GM23338 (cell line): Measurements from ENCODE around the gene LRP1B. TPM values are rescaled to one million over a fixed set of nuclear protein-coding genes. Genes with fewer than 3 reads are reported as not detected.

Experiments
- ATAC-seq: fragments of 200-7000 bp; cut with Tn5 transposase; 3 replicates; pipeline ENCODE4 v1.9.1; 2020
- DNase-seq: peaks from one replicate; pipeline ENCODE4 v3.0.0-alpha.2; 2015; ENCODE audit warnings: low spot score
- H2AFZ ChIP-seq: fragments of 200-600 bp; sonication (generic); 2 replicates; pipeline ENCODE4 v1.8.0; 2016; ENCODE audit warnings: antibody characterized with exemption, mild to moderate bottlenecking, moderate library complexity
- H3F3A ChIP-seq: fragments of 200-600 bp; sonication (generic); replicated peaks from 2 replicates; pipeline ENCODE4 v1.8.0; 2017; ENCODE audit warnings: antibody characterized with exemption, mixed run types, low read depth
- H3K27ac ChIP-seq: fragments of 200-600 bp; sonication (generic); 2 replicates; pipeline ENCODE4 v1.6.1; 2016; ENCODE audit warnings: low read depth
- H3K27me3 ChIP-seq: fragments of 200-600 bp; sonication (generic); 2 replicates; pipeline ENCODE4 v1.8.0; 2016; ENCODE audit warnings: mild to moderate bottlenecking, mixed run types, moderate library complexity; ENCODE audit not compliant: insufficient read depth
- H3K36me3 ChIP-seq: fragments of 200-600 bp; sonication (generic); 2 replicates; pipeline ENCODE4 v1.8.0; 2016; ENCODE audit warnings: mild to moderate bottlenecking; ENCODE audit not compliant: insufficient read depth
- H3K4me1 ChIP-seq: fragments of 200-600 bp; sonication (generic); 2 replicates; pipeline ENCODE4 v1.8.0; 2016; ENCODE audit warnings: mild to moderate bottlenecking, moderate library complexity; ENCODE audit not compliant: insufficient read depth
- H3K4me2 ChIP-seq: fragments of 200-600 bp; sonication (generic); 2 replicates; pipeline ENCODE4 v1.7.1; 2017; ENCODE audit warnings: mixed run types
- H3K4me3 ChIP-seq: fragments of 200-600 bp; sonication (generic); 2 replicates; pipeline ENCODE4 v1.6.1; 2016; ENCODE audit warnings: mixed run types
- H3K79me2 ChIP-seq: fragments of 200-600 bp; sonication (generic); replicated peaks from 2 replicates; pipeline ENCODE4 v1.8.0; 2017; ENCODE audit warnings: mild to moderate bottlenecking; ENCODE audit not compliant: insufficient read depth
- H3K9me2 ChIP-seq: fragments of 200-600 bp; sonication (generic); 2 replicates; pipeline ENCODE4 v1.8.0; 2017; ENCODE audit not compliant: insufficient read depth
- H4K20me1 ChIP-seq: fragments of 200-600 bp; sonication (generic); replicated peaks from 2 replicates; pipeline ENCODE4 v1.8.0; 2017; ENCODE audit warnings: mild to moderate bottlenecking; ENCODE audit not compliant: insufficient read depth
- H3K27ac Mint-ChIP-seq: 2 replicates; pipeline ENCODE4 v1.8.0; 2020; ENCODE audit warnings: inconsistent platforms, mild to moderate bottlenecking, moderate library complexity, mixed read lengths
- H3K27me3 Mint-ChIP-seq: 3 replicates; pipeline ENCODE4 v1.8.0; 2022; ENCODE audit warnings: low read depth, mild to moderate bottlenecking, moderate library complexity, mixed read lengths, inconsistent platforms; ENCODE audit not compliant: insufficient read depth, poor library complexity
- H3K36me3 Mint-ChIP-seq: 3 replicates; pipeline ENCODE4 v1.8.0; 2021; ENCODE audit warnings: low read depth, mild to moderate bottlenecking, inconsistent platforms, moderate library complexity, mixed read lengths
- H3K4me1 Mint-ChIP-seq: 3 replicates; pipeline ENCODE4 v1.8.0; 2020; ENCODE audit warnings: mild to moderate bottlenecking, inconsistent platforms, mixed read lengths
- H3K4me3 Mint-ChIP-seq: 3 replicates; pipeline ENCODE4 v1.8.0; 2021; ENCODE audit warnings: moderate library complexity, mild to moderate bottlenecking, inconsistent platforms, mixed read lengths
- H3K9me3 Mint-ChIP-seq: 3 replicates; pipeline ENCODE4 v1.8.0; 2020; ENCODE audit warnings: moderate library complexity, mild to moderate bottlenecking, inconsistent platforms, mixed read lengths
- CREB1 ChIP-seq: fragments of 250-450 bp; sonication (Bioruptor Pico); IDR thresholded peaks from 2 replicates; pipeline ENCODE4 v1.5.0; 2020; ENCODE audit warnings: low read depth, mild to moderate bottlenecking, moderate library complexity
- EZH2 ChIP-seq: fragments of 200-600 bp; sonication (generic); IDR thresholded peaks from one replicate; pipeline ENCODE4 v1.8.0; 2017; ENCODE audit warnings: antibody characterized with exemption, mild to moderate bottlenecking, low read depth; ENCODE audit not compliant: unreplicated experiment
- EZH2phosphoT487 ChIP-seq: fragments of 200-600 bp; sonication (generic); IDR thresholded peaks from one replicate; pipeline ENCODE4 v1.8.1; 2018; ENCODE audit warnings: antibody characterized with exemption; ENCODE audit not compliant: unreplicated experiment
- JUNB ChIP-seq: IDR thresholded peaks from one replicate; pipeline ENCODE4 v1.6.1; 2016; ENCODE audit warnings: antibody characterized with exemption; ENCODE audit not compliant: unreplicated experiment
- NANOG ChIP-seq: IDR thresholded peaks from 2 replicates; pipeline ENCODE4 v1.6.1; 2016; ENCODE audit warnings: antibody characterized with exemption, borderline replicate concordance
- POLR2AphosphoS5 ChIP-seq: IDR thresholded peaks from 2 replicates; pipeline ENCODE4 v1.6.1; 2016; ENCODE audit warnings: antibody characterized with exemption, low read depth
- STAT1 ChIP-seq: IDR thresholded peaks from one replicate; pipeline ENCODE4 v1.6.1; 2016; ENCODE audit warnings: antibody characterized with exemption; ENCODE audit not compliant: unreplicated experiment
- ZNF114 ChIP-seq: fragments of 250-450 bp; sonication (Bioruptor Pico); IDR thresholded peaks from 2 replicates; pipeline ENCODE4 v1.5.0; 2020; ENCODE audit warnings: mild to moderate bottlenecking, moderate library complexity
- ZNF331 ChIP-seq: fragments of 250-450 bp; sonication (Bioruptor Pico); IDR thresholded peaks from 2 replicates; pipeline ENCODE4 v1.5.0; 2020; ENCODE audit warnings: low read depth, mild to moderate bottlenecking, moderate library complexity
- polyA plus RNA-seq: library from polyadenylated mRNA; unstranded; fragments of >200 nt; fragmentation: Nextera tagmentation; extraction: Ambion mirVana; gene quantifications from 2 replicates; pipeline ENCODE4 v1.2.1, GENCODE V29; 2016
- total RNA-seq: library from RNA; depleted of rRNA; stranded (reverse); fragments of >200 nt; shearing (Covaris generic); gene quantifications from 2 replicates; pipeline ENCODE4 v1.2.3, GENCODE V29; 2014
- TF ChIP-seq, protein P1 (sequence below): IDR thresholded peaks from 2 replicates; pipeline ENCODE4 v1.6.1; 2016; ENCODE audit warnings: antibody characterized with exemption
- TF ChIP-seq, protein P2 (sequence below): IDR thresholded peaks from one replicate; pipeline ENCODE4 v1.6.1; 2018; ENCODE audit warnings: antibody characterized with exemption; ENCODE audit not compliant: unreplicated experiment
- TF ChIP-seq, protein P3 (sequence below), 2 experiments: fragments of 200-600 bp in 1 of 2; sonication (generic) in 1 of 2; conservative IDR thresholded peaks; 2 replicates each; pipeline versions ENCODE4 v1.5.1 to v1.6.1; 2016 to 2017; ENCODE audit warnings: antibody characterized with exemption in 2 of 2, low read depth in 2 of 2, mild to moderate bottlenecking in 2 of 2, moderate library complexity in 1 of 2
- TF ChIP-seq, protein P4 (sequence below): fragments of 250-450 bp; sonication (Bioruptor Pico); IDR thresholded peaks from 2 replicates; pipeline ENCODE4 v1.5.0; 2020; ENCODE audit warnings: mild to moderate bottlenecking, moderate library complexity

LRP1B gene
- total and polyA plus RNA-seq, 2 experiments from 2014 or later: 0.15 to 0.97 TPM

DNA sequence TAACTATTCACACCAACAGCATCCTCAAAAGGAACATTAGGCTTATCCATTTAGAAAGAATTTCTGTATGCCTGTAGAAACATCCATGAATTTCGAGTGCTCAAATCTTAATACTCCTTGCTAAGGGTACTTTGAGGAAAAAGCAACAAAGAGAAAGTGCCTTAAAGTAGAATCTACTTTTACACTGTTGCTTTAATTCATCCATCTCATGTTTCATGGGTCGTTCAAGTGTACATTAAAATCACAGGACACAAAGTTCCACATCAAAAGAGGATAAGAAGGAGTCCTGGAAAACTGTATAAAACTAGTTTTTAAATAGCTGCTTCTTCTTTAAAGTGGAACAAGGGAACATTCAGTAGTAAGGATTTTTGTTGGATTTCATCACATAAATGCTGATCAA is 54.5 kb downstream of the LRP1B start:
- no peak overlapping the region for H3K4me3 ChIP-seq
- H3K9me3 Mint-ChIP-seq: no peaks in the 10 kb centered on the region; the same call in 2 of the 3 replicates
- H3K36me3 ChIP-seq: no peaks in the 10 kb centered on the region
- no peaks in the 10 kb centered on the region for H3K4me1 ChIP-seq
- no peak overlapping the region for H2AFZ ChIP-seq
- H3F3A ChIP-seq: no peaks in the 10 kb centered on the region
- no peaks in the 10 kb centered on the region for H4K20me1 ChIP-seq
- H3K36me3 Mint-ChIP-seq: no peaks in the 10 kb centered on the region
- TF ChIP-seq EZH2phosphoT487 (no peak), ZNF114 (CRISPR knock-in tag) (no peak), POLR2AphosphoS5 (no peak), CREB1 (CRISPR knock-in tag) (no peak), JUNB (no peak), STAT1 (no peak), NANOG (no peak), EZH2 (no peak), ZNF331 (CRISPR knock-in tag) (no peak)
- TF ChIP-seq, protein P1, sequence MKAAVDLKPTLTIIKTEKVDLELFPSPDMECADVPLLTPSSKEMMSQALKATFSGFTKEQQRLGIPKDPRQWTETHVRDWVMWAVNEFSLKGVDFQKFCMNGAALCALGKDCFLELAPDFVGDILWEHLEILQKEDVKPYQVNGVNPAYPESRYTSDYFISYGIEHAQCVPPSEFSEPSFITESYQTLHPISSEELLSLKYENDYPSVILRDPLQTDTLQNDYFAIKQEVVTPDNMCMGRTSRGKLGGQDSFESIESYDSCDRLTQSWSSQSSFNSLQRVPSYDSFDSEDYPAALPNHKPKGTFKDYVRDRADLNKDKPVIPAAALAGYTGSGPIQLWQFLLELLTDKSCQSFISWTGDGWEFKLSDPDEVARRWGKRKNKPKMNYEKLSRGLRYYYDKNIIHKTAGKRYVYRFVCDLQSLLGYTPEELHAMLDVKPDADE: no peak
- TF ChIP-seq, protein P2, sequence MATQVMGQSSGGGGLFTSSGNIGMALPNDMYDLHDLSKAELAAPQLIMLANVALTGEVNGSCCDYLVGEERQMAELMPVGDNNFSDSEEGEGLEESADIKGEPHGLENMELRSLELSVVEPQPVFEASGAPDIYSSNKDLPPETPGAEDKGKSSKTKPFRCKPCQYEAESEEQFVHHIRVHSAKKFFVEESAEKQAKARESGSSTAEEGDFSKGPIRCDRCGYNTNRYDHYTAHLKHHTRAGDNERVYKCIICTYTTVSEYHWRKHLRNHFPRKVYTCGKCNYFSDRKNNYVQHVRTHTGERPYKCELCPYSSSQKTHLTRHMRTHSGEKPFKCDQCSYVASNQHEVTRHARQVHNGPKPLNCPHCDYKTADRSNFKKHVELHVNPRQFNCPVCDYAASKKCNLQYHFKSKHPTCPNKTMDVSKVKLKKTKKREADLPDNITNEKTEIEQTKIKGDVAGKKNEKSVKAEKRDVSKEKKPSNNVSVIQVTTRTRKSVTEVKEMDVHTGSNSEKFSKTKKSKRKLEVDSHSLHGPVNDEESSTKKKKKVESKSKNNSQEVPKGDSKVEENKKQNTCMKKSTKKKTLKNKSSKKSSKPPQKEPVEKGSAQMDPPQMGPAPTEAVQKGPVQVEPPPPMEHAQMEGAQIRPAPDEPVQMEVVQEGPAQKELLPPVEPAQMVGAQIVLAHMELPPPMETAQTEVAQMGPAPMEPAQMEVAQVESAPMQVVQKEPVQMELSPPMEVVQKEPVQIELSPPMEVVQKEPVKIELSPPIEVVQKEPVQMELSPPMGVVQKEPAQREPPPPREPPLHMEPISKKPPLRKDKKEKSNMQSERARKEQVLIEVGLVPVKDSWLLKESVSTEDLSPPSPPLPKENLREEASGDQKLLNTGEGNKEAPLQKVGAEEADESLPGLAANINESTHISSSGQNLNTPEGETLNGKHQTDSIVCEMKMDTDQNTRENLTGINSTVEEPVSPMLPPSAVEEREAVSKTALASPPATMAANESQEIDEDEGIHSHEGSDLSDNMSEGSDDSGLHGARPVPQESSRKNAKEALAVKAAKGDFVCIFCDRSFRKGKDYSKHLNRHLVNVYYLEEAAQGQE: no peak
- TF ChIP-seq, protein P3, sequence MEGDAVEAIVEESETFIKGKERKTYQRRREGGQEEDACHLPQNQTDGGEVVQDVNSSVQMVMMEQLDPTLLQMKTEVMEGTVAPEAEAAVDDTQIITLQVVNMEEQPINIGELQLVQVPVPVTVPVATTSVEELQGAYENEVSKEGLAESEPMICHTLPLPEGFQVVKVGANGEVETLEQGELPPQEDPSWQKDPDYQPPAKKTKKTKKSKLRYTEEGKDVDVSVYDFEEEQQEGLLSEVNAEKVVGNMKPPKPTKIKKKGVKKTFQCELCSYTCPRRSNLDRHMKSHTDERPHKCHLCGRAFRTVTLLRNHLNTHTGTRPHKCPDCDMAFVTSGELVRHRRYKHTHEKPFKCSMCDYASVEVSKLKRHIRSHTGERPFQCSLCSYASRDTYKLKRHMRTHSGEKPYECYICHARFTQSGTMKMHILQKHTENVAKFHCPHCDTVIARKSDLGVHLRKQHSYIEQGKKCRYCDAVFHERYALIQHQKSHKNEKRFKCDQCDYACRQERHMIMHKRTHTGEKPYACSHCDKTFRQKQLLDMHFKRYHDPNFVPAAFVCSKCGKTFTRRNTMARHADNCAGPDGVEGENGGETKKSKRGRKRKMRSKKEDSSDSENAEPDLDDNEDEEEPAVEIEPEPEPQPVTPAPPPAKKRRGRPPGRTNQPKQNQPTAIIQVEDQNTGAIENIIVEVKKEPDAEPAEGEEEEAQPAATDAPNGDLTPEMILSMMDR (conservative IDR thresholded peaks at IDR 0.05; ENCODE audit: low read depth in 2 of 2): no peak
- TF ChIP-seq, protein P4, sequence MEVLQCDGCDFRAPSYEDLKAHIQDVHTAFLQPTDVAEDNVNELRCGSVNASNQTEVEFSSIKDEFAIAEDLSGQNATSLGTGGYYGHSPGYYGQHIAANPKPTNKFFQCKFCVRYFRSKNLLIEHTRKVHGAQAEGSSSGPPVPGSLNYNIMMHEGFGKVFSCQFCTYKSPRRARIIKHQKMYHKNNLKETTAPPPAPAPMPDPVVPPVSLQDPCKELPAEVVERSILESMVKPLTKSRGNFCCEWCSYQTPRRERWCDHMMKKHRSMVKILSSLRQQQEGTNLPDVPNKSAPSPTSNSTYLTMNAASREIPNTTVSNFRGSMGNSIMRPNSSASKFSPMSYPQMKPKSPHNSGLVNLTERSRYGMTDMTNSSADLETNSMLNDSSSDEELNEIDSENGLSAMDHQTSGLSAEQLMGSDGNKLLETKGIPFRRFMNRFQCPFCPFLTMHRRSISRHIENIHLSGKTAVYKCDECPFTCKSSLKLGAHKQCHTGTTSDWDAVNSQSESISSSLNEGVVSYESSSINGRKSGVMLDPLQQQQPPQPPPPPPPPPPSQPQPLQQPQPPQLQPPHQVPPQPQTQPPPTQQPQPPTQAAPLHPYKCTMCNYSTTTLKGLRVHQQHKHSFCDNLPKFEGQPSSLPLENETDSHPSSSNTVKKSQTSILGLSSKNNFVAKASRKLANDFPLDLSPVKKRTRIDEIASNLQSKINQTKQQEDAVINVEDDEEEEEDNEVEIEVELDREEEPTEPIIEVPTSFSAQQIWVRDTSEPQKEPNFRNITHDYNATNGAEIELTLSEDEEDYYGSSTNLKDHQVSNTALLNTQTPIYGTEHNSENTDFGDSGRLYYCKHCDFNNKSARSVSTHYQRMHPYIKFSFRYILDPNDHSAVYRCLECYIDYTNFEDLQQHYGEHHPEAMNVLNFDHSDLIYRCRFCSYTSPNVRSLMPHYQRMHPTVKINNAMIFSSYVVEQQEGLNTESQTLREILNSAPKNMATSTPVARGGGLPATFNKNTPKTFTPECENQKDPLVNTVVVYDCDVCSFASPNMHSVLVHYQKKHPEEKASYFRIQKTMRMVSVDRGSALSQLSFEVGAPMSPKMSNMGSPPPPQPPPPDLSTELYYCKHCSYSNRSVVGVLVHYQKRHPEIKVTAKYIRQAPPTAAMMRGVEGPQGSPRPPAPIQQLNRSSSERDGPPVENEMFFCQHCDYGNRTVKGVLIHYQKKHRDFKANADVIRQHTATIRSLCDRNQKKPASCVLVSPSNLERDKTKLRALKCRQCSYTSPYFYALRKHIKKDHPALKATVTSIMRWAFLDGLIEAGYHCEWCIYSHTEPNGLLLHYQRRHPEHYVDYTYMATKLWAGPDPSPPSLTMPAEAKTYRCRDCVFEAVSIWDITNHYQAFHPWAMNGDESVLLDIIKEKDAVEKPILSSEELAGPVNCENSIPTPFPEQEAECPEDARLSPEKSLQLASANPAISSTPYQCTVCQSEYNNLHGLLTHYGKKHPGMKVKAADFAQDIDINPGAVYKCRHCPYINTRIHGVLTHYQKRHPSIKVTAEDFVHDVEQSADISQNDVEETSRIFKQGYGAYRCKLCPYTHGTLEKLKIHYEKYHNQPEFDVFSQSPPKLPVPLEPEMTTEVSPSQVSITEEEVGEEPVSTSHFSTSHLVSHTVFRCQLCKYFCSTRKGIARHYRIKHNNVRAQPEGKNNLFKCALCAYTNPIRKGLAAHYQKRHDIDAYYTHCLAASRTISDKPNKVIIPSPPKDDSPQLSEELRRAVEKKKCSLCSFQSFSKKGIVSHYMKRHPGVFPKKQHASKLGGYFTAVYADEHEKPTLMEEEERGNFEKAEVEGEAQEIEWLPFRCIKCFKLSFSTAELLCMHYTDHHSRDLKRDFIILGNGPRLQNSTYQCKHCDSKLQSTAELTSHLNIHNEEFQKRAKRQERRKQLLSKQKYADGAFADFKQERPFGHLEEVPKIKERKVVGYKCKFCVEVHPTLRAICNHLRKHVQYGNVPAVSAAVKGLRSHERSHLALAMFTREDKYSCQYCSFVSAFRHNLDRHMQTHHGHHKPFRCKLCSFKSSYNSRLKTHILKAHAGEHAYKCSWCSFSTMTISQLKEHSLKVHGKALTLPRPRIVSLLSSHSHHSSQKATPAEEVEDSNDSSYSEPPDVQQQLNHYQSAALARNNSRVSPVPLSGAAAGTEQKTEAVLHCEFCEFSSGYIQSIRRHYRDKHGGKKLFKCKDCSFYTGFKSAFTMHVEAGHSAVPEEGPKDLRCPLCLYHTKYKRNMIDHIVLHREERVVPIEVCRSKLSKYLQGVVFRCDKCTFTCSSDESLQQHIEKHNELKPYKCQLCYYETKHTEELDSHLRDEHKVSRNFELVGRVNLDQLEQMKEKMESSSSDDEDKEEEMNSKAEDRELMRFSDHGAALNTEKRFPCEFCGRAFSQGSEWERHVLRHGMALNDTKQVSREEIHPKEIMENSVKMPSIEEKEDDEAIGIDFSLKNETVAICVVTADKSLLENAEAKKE (CRISPR knock-in tag): no peak
- ATAC-seq (no peak), DNase-seq (no peak)
- H3K79me2 ChIP-seq: no peaks in the 10 kb centered on the region
- H3K27ac ChIP-seq: no peak overlapping the region
- no peaks in the 10 kb centered on the region for H3K27me3 ChIP-seq
- H3K27me3 Mint-ChIP-seq: no peaks in the 10 kb centered on the region
- peaks cover 8% of the 10 kb centered on the region; the same call in 2 of the 3 replicates for H3K4me1 Mint-ChIP-seq
- no peak overlapping the region for H3K27ac Mint-ChIP-seq
- no peak overlapping the region for H3K4me2 ChIP-seq
- no peak overlapping the region for H3K4me3 Mint-ChIP-seq
- H3K9me2 ChIP-seq: peaks cover 5% of the 10 kb centered on the region; the same call in 1 of the 2 replicates
